Kidney epithelial cell (primary cell): ENCODE results near the gene MTMR8. TPM values are rescaled to one million over a fixed set of nuclear protein-coding genes. Genes with fewer than 3 reads are reported as not detected.

Experiments
- DNase-seq: peaks from one replicate; pipeline ENCODE4 v3.0.0-alpha.2; 2010; ENCODE audit warnings: low read depth
- H3K27me3 ChIP-seq: 2 replicates; pipeline ENCODE4 v1.6.0; 2011; ENCODE audit warnings: low read length; ENCODE audit not compliant: control insufficient read depth, insufficient read depth
- H3K36me3 ChIP-seq: 2 replicates; pipeline ENCODE4 v1.5.1; 2011; ENCODE audit warnings: low read length; ENCODE audit not compliant: control insufficient read depth, insufficient read depth
- H3K4me3 ChIP-seq: 2 replicates; pipeline ENCODE4 v1.5.1; 2011; ENCODE audit warnings: low read depth, mild to moderate bottlenecking, control low read depth, low read length
- CTCF ChIP-seq: IDR thresholded peaks from 2 replicates; pipeline ENCODE4 v1.5.1; 2011; ENCODE audit warnings: mild to moderate bottlenecking, moderate library complexity, low read length, control low read depth, inconsistent platforms; ENCODE audit not compliant: insufficient read depth, poor library complexity, severe bottlenecking
- total RNA-seq: library from RNA; depleted of rRNA; stranded (reverse); fragments of >200 nt; gene quantifications from 2 replicates; pipeline ENCODE4 v1.2.3, GENCODE V29; 2015

The MTMR8 gene
- 1.5 and 1.7 TPM in 2 replicates for total RNA-seq

GRCh38 chrX:64394874-64395567 is at the start of gene MTMR8:
Gene MTMR8 (minus strand): TSS chrX:64395452. CDS start chrX:64395363, 89 bp downstream.
- peak within 1 kb of the TSS; percentile 70 for H3K4me3 ChIP-seq
- no peak for TF ChIP-seq CTCF
- peak; percentile 12 for DNase-seq
- no peaks in the 10 kb centered on the region for H3K27me3 ChIP-seq
- H3K36me3 ChIP-seq, result no peaks in the 10 kb centered on the region

GRCh38 chrX:64439551-64439950 is 44.3 kb upstream of the MTMR8 start:
- DNase-seq, result no peak
- no peak for TF ChIP-seq CTCF
- no peaks in the 10 kb centered on the region for H3K36me3 ChIP-seq
- no peaks in the 10 kb centered on the region for H3K27me3 ChIP-seq
- no peak overlapping the region for H3K4me3 ChIP-seq

GRCh38 chrX:64437665-64438064 is 42.4 kb upstream of the MTMR8 start:
- Histone ChIP-seq H3K4me3 (no peak overlapping the region), H3K36me3 (no peaks in the 10 kb centered on the region), H3K27me3 (no peaks in the 10 kb centered on the region)
- TF ChIP-seq CTCF, result no peak
- no peak for DNase-seq

DNA sequence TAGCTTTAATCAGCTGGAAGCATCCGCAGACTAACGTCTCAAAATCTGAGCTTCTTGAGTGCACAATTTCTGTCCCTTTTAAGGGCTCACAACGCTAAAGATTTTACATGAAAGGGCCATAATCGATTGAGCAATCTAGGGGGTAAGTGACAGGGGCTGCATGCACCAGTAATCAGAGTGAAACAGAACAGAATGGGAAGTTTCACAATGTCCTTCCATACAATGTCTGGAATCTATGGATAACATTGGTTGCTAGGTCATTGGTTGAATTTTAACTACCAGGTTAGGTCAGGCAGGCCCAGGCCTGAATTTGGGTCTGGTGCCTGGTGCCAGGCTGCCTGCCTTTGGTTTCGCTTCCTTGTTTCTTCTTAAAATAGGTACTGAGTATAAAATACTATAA is 42.0 kb upstream of the MTMR8 start:
- no peak for DNase-seq
- no peaks in the 10 kb centered on the region for H3K27me3 ChIP-seq
- H3K4me3 ChIP-seq, result no peak overlapping the region
- no peaks in the 10 kb centered on the region for H3K36me3 ChIP-seq
- no peak for TF ChIP-seq CTCF

DNA sequence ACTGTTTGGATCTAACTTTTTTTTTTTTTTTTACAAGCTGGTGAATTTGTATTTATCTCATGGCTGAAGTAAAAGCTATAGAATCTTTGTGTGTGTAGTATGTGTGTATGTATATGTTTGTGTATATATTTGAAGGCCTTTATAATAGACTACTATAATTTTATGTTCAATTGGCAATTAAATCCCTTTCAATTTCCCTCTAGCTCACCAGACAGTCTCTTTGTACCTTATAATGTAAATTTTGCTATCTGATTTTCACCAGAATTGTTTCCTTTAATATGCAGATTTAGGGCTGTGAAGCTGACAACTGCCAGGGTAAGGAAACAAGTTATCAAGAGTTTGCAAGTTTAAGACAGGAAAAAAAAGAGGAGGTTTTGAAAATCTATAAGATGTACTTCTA is 33.1 kb upstream of the MTMR8 start:
- Histone ChIP-seq H3K4me3 (no peak overlapping the region), H3K36me3 (no peaks in the 10 kb centered on the region), H3K27me3 (no peaks in the 10 kb centered on the region)
- DNase-seq, result no peak
- TF ChIP-seq CTCF, result no peak

DNA sequence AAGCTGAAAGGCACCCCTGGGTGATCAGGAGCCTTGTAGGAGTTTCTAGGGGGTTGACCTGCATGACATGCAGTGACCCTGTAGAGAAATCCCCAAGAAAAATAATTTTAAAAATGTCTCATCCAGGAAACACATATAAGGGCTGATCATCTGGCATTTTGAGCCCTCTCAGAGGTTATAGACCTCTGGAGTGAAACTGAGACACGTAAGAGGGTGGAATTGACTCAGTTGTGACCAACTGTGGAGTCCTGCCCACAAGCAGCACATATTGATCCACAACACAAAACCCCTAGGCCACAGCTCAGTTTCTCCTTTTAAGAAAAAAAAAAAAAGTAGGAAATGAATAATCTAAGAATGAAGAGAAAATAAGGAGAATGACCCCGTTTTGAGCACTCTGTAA is 32.5 kb upstream of the MTMR8 start:
- H3K4me3 ChIP-seq, result no peak overlapping the region
- no peak for TF ChIP-seq CTCF
- H3K36me3 ChIP-seq, result no peaks in the 10 kb centered on the region
- no peak for DNase-seq
- no peaks in the 10 kb centered on the region for H3K27me3 ChIP-seq
